Astrocyte (in vitro differentiated cells and primary cell): ENCODE measurements around the gene CPSF4. TPM values are rescaled to one million over a fixed set of nuclear protein-coding genes. Genes with fewer than 3 reads are reported as not detected.

Experiments used
- DNase-seq: peaks from one replicate; pipeline ENCODE4 v3.0.0-alpha.2; 2010; ENCODE audit warnings: low read depth
- FAIRE-seq: peaks from 2 replicates; lab custom pipeline; 2011; peaks lifted over from hg19 to GRCh38; lab: Jason Lieb, UNC
- H2AFZ ChIP-seq: 2 replicates; pipeline ENCODE4 v1.6.0; 2012; ENCODE audit warnings: low read depth, low read length, inconsistent platforms
- H3K27ac ChIP-seq: 2 replicates; pipeline ENCODE4 v1.5.1; 2011; ENCODE audit warnings: low read depth, low read length, inconsistent platforms
- H3K27me3 ChIP-seq: 2 replicates; pipeline ENCODE4 v1.6.0; 2011; ENCODE audit warnings: low read length, inconsistent platforms; ENCODE audit not compliant: insufficient read depth
- H3K36me3 ChIP-seq: 2 replicates; pipeline ENCODE4 v1.5.1; 2011; ENCODE audit warnings: low read length, inconsistent platforms; ENCODE audit not compliant: insufficient read depth
- H3K4me1 ChIP-seq: 2 replicates; pipeline ENCODE4 v1.5.1; 2011; ENCODE audit warnings: low read length, inconsistent platforms; ENCODE audit not compliant: insufficient read depth
- H3K4me2 ChIP-seq: 2 replicates; pipeline ENCODE4 v1.6.0; 2012; ENCODE audit warnings: low read length, inconsistent platforms
- H3K4me3 ChIP-seq: 2 replicates; pipeline ENCODE4 v1.5.1; 2011; ENCODE audit warnings: low read depth, mild to moderate bottlenecking, low read length, inconsistent platforms; ENCODE audit not compliant: insufficient read depth
- H3K79me2 ChIP-seq: 2 replicates; pipeline ENCODE4 v1.6.0; 2012; ENCODE audit warnings: mild to moderate bottlenecking, low read length, inconsistent platforms; ENCODE audit not compliant: insufficient read depth
- H3K9ac ChIP-seq: 2 replicates; pipeline ENCODE4 v1.6.0; 2012; ENCODE audit warnings: mild to moderate bottlenecking, low read length, inconsistent platforms
- H3K9me3 ChIP-seq: 2 replicates; pipeline ENCODE4 v1.5.1; 2012; ENCODE audit warnings: low read depth, mild to moderate bottlenecking, low read length, inconsistent platforms; ENCODE audit not compliant: insufficient read depth
- H4K20me1 ChIP-seq: 2 replicates; pipeline ENCODE4 v1.6.0; 2012; ENCODE audit warnings: low read length, inconsistent platforms; ENCODE audit not compliant: insufficient read depth
- H3K27ac Mint-ChIP-seq: one replicate; pipeline ENCODE4 v1.8.0; 2021; ENCODE audit warnings: mild to moderate bottlenecking, mixed read lengths; ENCODE audit not compliant: unreplicated experiment
- H3K27me3 Mint-ChIP-seq: one replicate; pipeline ENCODE4 v1.8.0; 2021; ENCODE audit warnings: low read depth, mixed read lengths; ENCODE audit not compliant: unreplicated experiment
- H3K36me3 Mint-ChIP-seq: one replicate; pipeline ENCODE4 v1.8.0; 2021; ENCODE audit warnings: low read depth, mixed read lengths; ENCODE audit not compliant: unreplicated experiment
- H3K4me1 Mint-ChIP-seq: one replicate; pipeline ENCODE4 v1.8.0; 2021; ENCODE audit warnings: low read depth, mixed read lengths; ENCODE audit not compliant: unreplicated experiment
- H3K4me3 Mint-ChIP-seq: one replicate; pipeline ENCODE4 v1.8.0; 2021; ENCODE audit warnings: mild to moderate bottlenecking, moderate library complexity, mixed read lengths; ENCODE audit not compliant: unreplicated experiment
- H3K9me3 Mint-ChIP-seq: one replicate; pipeline ENCODE4 v1.8.0; 2021; ENCODE audit warnings: mild to moderate bottlenecking, mixed read lengths; ENCODE audit not compliant: unreplicated experiment
- EZH2 ChIP-seq: IDR thresholded peaks from 2 replicates; pipeline ENCODE4 v1.6.1; 2012; ENCODE audit warnings: mild to moderate bottlenecking, low read length, inconsistent platforms; ENCODE audit not compliant: insufficient read depth
- total RNA-seq: library from RNA; stranded (reverse); gene quantifications from 2 replicates; pipeline ENCODE4 v1.2.1, GENCODE V29; 2021
- TF ChIP-seq, protein P1 (sequence below): IDR thresholded peaks from 2 replicates; pipeline ENCODE4 v1.5.1; 2011; ENCODE audit warnings: low read depth, mild to moderate bottlenecking, inconsistent platforms, low read length, moderate library complexity; ENCODE audit not compliant: insufficient read depth

CPSF4 gene
- total RNA-seq, 1 donor from 2014 or later = 46.8 TPM

DNA sequence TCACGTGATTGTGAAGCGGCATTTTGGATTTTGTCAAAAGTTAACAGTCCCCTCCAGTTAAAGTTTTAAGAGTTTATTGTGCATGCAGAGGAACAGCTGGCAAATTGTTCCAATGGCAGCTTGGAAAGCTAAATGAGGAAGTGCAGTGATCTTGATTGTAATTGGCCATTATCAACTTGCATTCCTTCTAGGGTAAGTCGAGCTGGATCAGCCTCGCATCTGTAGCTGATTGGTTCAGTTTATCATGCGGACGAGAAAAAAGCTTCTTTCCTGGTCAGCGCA, 34.5 kb downstream of the CPSF4 start:
- peak overlapping the region; percentile 22 for H3K27ac ChIP-seq
- H3K4me3 ChIP-seq = peak overlapping the region; percentile 92
- peaks cover 9% of the 10 kb centered on the region for H3K4me1 Mint-ChIP-seq
- H3K79me2 ChIP-seq = peaks cover 54% of the 10 kb centered on the region
- H3K27me3 Mint-ChIP-seq = no peaks in the 10 kb centered on the region
- DNase-seq (peak; percentile 86), FAIRE-seq (no peak)
- TF ChIP-seq, protein P1, sequence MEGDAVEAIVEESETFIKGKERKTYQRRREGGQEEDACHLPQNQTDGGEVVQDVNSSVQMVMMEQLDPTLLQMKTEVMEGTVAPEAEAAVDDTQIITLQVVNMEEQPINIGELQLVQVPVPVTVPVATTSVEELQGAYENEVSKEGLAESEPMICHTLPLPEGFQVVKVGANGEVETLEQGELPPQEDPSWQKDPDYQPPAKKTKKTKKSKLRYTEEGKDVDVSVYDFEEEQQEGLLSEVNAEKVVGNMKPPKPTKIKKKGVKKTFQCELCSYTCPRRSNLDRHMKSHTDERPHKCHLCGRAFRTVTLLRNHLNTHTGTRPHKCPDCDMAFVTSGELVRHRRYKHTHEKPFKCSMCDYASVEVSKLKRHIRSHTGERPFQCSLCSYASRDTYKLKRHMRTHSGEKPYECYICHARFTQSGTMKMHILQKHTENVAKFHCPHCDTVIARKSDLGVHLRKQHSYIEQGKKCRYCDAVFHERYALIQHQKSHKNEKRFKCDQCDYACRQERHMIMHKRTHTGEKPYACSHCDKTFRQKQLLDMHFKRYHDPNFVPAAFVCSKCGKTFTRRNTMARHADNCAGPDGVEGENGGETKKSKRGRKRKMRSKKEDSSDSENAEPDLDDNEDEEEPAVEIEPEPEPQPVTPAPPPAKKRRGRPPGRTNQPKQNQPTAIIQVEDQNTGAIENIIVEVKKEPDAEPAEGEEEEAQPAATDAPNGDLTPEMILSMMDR = no peak
- peak overlapping the region; percentile 94 for H3K4me2 ChIP-seq
- peaks cover 5% of the 10 kb centered on the region for H3K36me3 Mint-ChIP-seq
- peaks cover 21% of the 10 kb centered on the region for H4K20me1 ChIP-seq
- H3K9me3 Mint-ChIP-seq = no peaks in the 10 kb centered on the region
- peaks cover 2% of the 10 kb centered on the region for H3K4me1 ChIP-seq
- H2AFZ ChIP-seq = peak overlapping the region; percentile 71
- H3K4me3 Mint-ChIP-seq = peak overlapping the region; percentile 94
- peaks cover 7% of the 10 kb centered on the region for H3K36me3 ChIP-seq
- peak overlapping the region; percentile 86 for H3K9ac ChIP-seq
- peak overlapping the region; percentile 97 for H3K27ac Mint-ChIP-seq
- no peaks in the 10 kb centered on the region for H3K27me3 ChIP-seq
- no peaks in the 10 kb centered on the region for H3K9me3 ChIP-seq

DNA sequence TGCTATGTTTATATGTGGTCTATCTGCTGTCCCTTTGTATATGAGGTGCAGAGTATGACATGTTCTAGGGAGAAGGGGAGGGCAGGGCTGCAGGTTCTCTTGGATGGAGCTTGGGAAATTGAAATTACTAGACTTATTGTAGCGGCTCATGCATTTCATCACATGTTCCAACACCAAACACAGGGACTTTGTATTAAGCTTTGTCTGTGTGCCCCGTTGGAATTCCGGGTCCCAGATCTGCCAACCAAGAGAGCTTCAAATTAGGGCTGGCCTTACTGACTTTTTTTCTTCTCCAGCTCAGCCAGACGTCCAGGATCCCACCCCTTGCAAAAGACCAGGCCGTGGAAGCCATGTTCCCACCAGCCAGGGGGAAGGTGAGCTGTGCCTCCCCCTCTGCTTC, 37.4 kb downstream of the CPSF4 start:
- no peaks in the 10 kb centered on the region for H3K27me3 Mint-ChIP-seq
- no peaks in the 10 kb centered on the region for H3K27me3 ChIP-seq
- peaks cover 37% of the 10 kb centered on the region for H4K20me1 ChIP-seq
- no peak for TF ChIP-seq EZH2
- TF ChIP-seq, protein P1 = no peak
- peaks cover 19% of the 10 kb centered on the region for H3K4me1 Mint-ChIP-seq
- H3K4me1 ChIP-seq = peaks cover 10% of the 10 kb centered on the region
- H3K4me2 ChIP-seq = no peak overlapping the region
- DNase-seq (no peak), FAIRE-seq (no peak)
- H3K36me3 Mint-ChIP-seq = peaks cover 10% of the 10 kb centered on the region
- H3K27ac Mint-ChIP-seq = no peak overlapping the region
- peaks cover 16% of the 10 kb centered on the region for H3K36me3 ChIP-seq
- H3K9me3 ChIP-seq = no peaks in the 10 kb centered on the region
- no peak overlapping the region for H3K9ac ChIP-seq
- no peak overlapping the region for H3K4me3 ChIP-seq
- no peak overlapping the region for H2AFZ ChIP-seq
- H3K9me3 Mint-ChIP-seq = no peaks in the 10 kb centered on the region
- H3K27ac ChIP-seq = no peak overlapping the region
- H3K79me2 ChIP-seq = peaks cover 79% of the 10 kb centered on the region
- H3K4me3 Mint-ChIP-seq = peak overlapping the region; percentile 60

DNA sequence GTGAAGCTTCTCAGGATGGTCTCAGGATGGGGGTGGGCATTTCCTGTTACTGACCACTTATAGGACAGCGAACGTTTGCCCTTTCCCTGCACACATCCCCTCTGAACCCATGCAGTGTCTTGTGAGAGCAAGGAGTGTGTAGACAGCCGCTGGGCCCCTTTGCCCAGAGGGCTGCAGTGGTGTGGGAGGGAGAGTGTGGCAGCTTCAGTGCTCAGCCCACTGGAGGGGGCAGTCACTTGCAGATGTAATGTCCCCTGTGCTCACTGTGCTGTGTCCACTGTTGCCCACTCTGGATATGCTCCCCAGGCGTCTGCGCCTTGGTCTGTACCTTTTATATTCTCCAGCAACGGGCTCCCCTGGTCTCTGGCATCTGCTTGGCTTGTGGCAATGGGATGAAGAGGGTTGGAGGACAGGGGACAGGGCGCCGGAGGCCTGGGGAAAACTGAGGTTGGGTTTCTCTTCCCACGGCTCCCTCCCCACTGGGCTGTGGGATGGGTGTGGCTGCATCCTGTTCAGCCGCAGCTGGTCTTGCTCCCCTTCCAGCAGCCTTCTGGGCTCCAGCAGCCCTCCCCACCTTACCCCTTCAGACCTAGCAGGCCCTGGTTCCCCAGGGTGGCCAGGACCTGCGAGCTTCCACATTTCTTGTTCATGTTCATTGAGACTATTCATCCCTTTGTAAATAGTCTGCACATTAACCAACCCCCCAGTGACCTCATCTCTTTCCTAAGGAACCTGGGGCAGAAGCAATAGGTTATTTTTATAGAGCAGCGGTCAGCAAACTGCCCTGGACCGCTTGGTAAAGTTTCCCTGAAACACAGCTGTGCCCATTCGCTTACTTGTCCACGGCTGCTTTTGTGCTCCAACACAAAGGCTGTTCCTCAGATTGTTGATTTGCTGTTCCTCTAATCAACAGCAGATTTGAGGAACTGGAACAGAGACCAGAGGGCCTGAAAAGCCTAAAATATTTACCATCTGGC, 40.0 kb downstream of the CPSF4 start:
- Histone ChIP-seq H3K4me1 (peaks cover 10% of the 10 kb centered on the region), H4K20me1 (peaks cover 42% of the 10 kb centered on the region), H2AFZ (no peak overlapping the region), H3K9me3 (no peaks in the 10 kb centered on the region), H3K4me2 (no peak overlapping the region), H3K9ac (no peak overlapping the region), H3K36me3 (peaks cover 21% of the 10 kb centered on the region), H3K27ac (no peak overlapping the region), H3K27me3 (no peaks in the 10 kb centered on the region), H3K79me2 (peaks cover 72% of the 10 kb centered on the region), H3K4me3 (no peak overlapping the region)
- H3K27ac Mint-ChIP-seq = peak overlapping the region; percentile 26
- H3K27me3 Mint-ChIP-seq = no peaks in the 10 kb centered on the region
- peaks cover 18% of the 10 kb centered on the region for H3K4me1 Mint-ChIP-seq
- peaks cover 16% of the 10 kb centered on the region for H3K36me3 Mint-ChIP-seq
- H3K9me3 Mint-ChIP-seq = no peaks in the 10 kb centered on the region
- TF ChIP-seq, protein P1 = no peak
- TF ChIP-seq EZH2 = no peak
- DNase-seq (no peak), FAIRE-seq (no peak)
- no peak overlapping the region for H3K4me3 Mint-ChIP-seq
